Smooth muscle cell (in vitro differentiated cells): ENCODE results near the gene MNDA. TPM values are rescaled to one million over a fixed set of nuclear protein-coding genes. Genes with fewer than 3 reads are reported as not detected.

Source experiments
- DNase-seq: peaks from one replicate; lab custom pipeline; 2025; ENCODE audit not compliant: unreplicated experiment; lab: John Stamatoyannopoulos, UW
- H2AFZ ChIP-seq: fragments of 200-600 bp; sonication (generic); 2 replicates; pipeline ENCODE4 v1.6.0; 2016; ENCODE audit warnings: antibody characterized with exemption, low read depth, mild to moderate bottlenecking
- H3F3A ChIP-seq: fragments of 200-600 bp; sonication (generic); 2 replicates; pipeline ENCODE4 v1.6.0; 2017; ENCODE audit warnings: antibody characterized with exemption, low read depth
- H3K27ac ChIP-seq: fragments of 200-600 bp; sonication (generic); 2 replicates; pipeline ENCODE4 v1.5.1; 2016; ENCODE audit warnings: low read depth, mild to moderate bottlenecking
- H3K27me3 ChIP-seq: fragments of 200-600 bp; sonication (generic); 2 replicates; pipeline ENCODE4 v1.6.1; 2016; ENCODE audit warnings: low read depth, mild to moderate bottlenecking
- H3K36me3 ChIP-seq: fragments of 200-600 bp; sonication (generic); 2 replicates; pipeline ENCODE4 v1.5.1; 2016; ENCODE audit warnings: low read depth
- H3K4me1 ChIP-seq: fragments of 200-600 bp; sonication (generic); 2 replicates; pipeline ENCODE4 v1.5.1; 2016; ENCODE audit warnings: low read depth
- H3K4me2 ChIP-seq: fragments of 200-600 bp; sonication (generic); 2 replicates; pipeline ENCODE4 v1.6.0; 2016; ENCODE audit warnings: mild to moderate bottlenecking
- H3K4me3 ChIP-seq: fragments of 200-600 bp; sonication (generic); 2 replicates; pipeline ENCODE4 v1.5.1; 2016; ENCODE audit warnings: mild to moderate bottlenecking
- H3K79me2 ChIP-seq: fragments of 200-600 bp; sonication (generic); 2 replicates; pipeline ENCODE4 v1.6.0; 2016; ENCODE audit warnings: low read depth, mild to moderate bottlenecking
- H3K9ac ChIP-seq: fragments of 200-600 bp; sonication (generic); 2 replicates; pipeline ENCODE4 v1.6.0; 2016; ENCODE audit warnings: low read depth
- H3K9me3 ChIP-seq: fragments of 200-600 bp; sonication (generic); replicated peaks from 2 replicates; pipeline ENCODE4 v1.5.1; 2016; ENCODE audit warnings: low read depth
- H4K20me1 ChIP-seq: fragments of 200-600 bp; sonication (generic); 2 replicates; pipeline ENCODE4 v1.6.0; 2016; ENCODE audit warnings: low read depth
- CTCF ChIP-seq: fragments of 200-600 bp; sonication (generic); IDR thresholded peaks from 2 replicates; pipeline ENCODE4 v1.5.1; 2017; ENCODE audit warnings: borderline replicate concordance, mild to moderate bottlenecking, antibody characterized with exemption; ENCODE audit not compliant: insufficient read depth, poor library complexity, severe bottlenecking
- WGBS: methylation state at CpG from one replicate; pipeline ENCODE4 v1.1.7; 2016; ENCODE audit warnings: low lambda C conversion rate; 5-methylcytosine and 5-hydroxymethylcytosine counted together
- polyA plus RNA-seq: library from polyadenylated mRNA; unstranded; fragments of >200 nt; fragmentation: Nextera tagmentation; extraction: Ambion mirVana; gene quantifications from 2 replicates; pipeline ENCODE4 v1.2.1, GENCODE V29; 2016
- total RNA-seq: library from RNA; depleted of rRNA; stranded (reverse); fragments of >200 nt; gene quantifications from 2 replicates; pipeline ENCODE4 v1.2.3, GENCODE V29; 2014

Gene MNDA
- 0.09 TPM in 1 of 2 replicates, not detected in the other for total RNA-seq
- polyA plus RNA-seq = 0.39 TPM in 1 of 2 replicates, not detected in the other

GRCh38 chr1:158830904-158831507 is at the start of gene MNDA:
Gene MNDA (plus strand): TSS chr1:158831351. CDS start chr1:158842154, 10,803 bp downstream.
- Histone ChIP-seq H3K27me3 (no peaks in the 10 kb centered on the region), H3K27ac (no peak within 1 kb of the TSS), H3K79me2 (no peaks in the 10 kb centered on the region), H3K36me3 (no peaks in the 10 kb centered on the region), H3K9ac (no peak within 1 kb of the TSS), H2AFZ (no peak within 1 kb of the TSS), H3K9me3 (no peaks in the 10 kb centered on the region), H3K4me3 (no peak within 1 kb of the TSS), H3K4me1 (no peaks in the 10 kb centered on the region), H4K20me1 (no peaks in the 10 kb centered on the region), H3F3A (no peaks in the 10 kb centered on the region), H3K4me2 (no peak within 1 kb of the TSS)
- no peak for DNase-seq
- no peak for TF ChIP-seq CTCF
- WGBS = 85% methylated on average over 5 of the region's 5 CpGs

- Histone ChIP-seq H2AFZ (no peak overlapping the region), H3K9me3 (no peaks in the 10 kb centered on the region), H3F3A (no peaks in the 10 kb centered on the region), H3K4me3 (no peak overlapping the region), H3K4me2 (no peak overlapping the region), H3K4me1 (no peaks in the 10 kb centered on the region), H3K27me3 (no peaks in the 10 kb centered on the region), H3K9ac (no peak overlapping the region), H3K36me3 (no peaks in the 10 kb centered on the region), H3K79me2 (no peaks in the 10 kb centered on the region), H4K20me1 (no peaks in the 10 kb centered on the region), H3K27ac (no peak overlapping the region)
- DNase-seq = no peak
- no peak for TF ChIP-seq CTCF
- 52% methylated on average over 2 of the region's 2 CpGs for WGBS
Observed at GRCh38 chr1:158793604-158794003, 37.5 kb upstream of the MNDA start.

GRCh38 chr1:158794247-158794646 is 36.9 kb upstream of the MNDA start:
- Histone ChIP-seq H3K4me2 (no peak overlapping the region), H3F3A (no peaks in the 10 kb centered on the region), H2AFZ (no peak overlapping the region), H4K20me1 (no peaks in the 10 kb centered on the region), H3K9me3 (no peaks in the 10 kb centered on the region), H3K9ac (no peak overlapping the region), H3K36me3 (no peaks in the 10 kb centered on the region), H3K4me1 (no peaks in the 10 kb centered on the region), H3K27me3 (no peaks in the 10 kb centered on the region), H3K27ac (no peak overlapping the region), H3K4me3 (no peak overlapping the region), H3K79me2 (no peaks in the 10 kb centered on the region)
- no peak for DNase-seq
- no peak for TF ChIP-seq CTCF
- 67% methylated on average over 6 of the region's 6 CpGs for WGBS

- no peaks in the 10 kb centered on the region for H3K9me3 ChIP-seq
- H3K36me3 ChIP-seq = no peaks in the 10 kb centered on the region
- H3K9ac ChIP-seq = no peak overlapping the region
- no peaks in the 10 kb centered on the region for H3K27me3 ChIP-seq
- H2AFZ ChIP-seq = no peak overlapping the region
- H3K27ac ChIP-seq = no peak overlapping the region
- no peaks in the 10 kb centered on the region for H4K20me1 ChIP-seq
- no peaks in the 10 kb centered on the region for H3K79me2 ChIP-seq
- no peaks in the 10 kb centered on the region for H3K4me1 ChIP-seq
- no peaks in the 10 kb centered on the region for H3F3A ChIP-seq
- DNase-seq = no peak
- no peak overlapping the region for H3K4me2 ChIP-seq
- 60% methylated on average over 3 of the region's 3 CpGs for WGBS
- no peak overlapping the region for H3K4me3 ChIP-seq
- peak; percentile 26 for TF ChIP-seq CTCF
Observed at GRCh38 chr1:158798531-158798930, 32.6 kb upstream of the MNDA start.
